ENCODE measurements around the gene MACROH2A2. TPM values are rescaled to one million over a fixed set of nuclear protein-coding genes. Genes with fewer than 3 reads are reported as not detected.

Gene MACROH2A2
- total RNA-seq, 1 donor from 2014 or later, result 3.4 TPM

- intact Hi-C loops (cut with micrococcal nuclease), result no loop called here
Observed at GRCh38 chr10:70125918-70126552, 73.4 kb downstream of the MACROH2A2 start.

GRCh38 chr10:70126700-70127395 is 74.2 kb downstream of the MACROH2A2 start:
- intact Hi-C loops (cut with micrococcal nuclease), result no loop called here

DNA sequence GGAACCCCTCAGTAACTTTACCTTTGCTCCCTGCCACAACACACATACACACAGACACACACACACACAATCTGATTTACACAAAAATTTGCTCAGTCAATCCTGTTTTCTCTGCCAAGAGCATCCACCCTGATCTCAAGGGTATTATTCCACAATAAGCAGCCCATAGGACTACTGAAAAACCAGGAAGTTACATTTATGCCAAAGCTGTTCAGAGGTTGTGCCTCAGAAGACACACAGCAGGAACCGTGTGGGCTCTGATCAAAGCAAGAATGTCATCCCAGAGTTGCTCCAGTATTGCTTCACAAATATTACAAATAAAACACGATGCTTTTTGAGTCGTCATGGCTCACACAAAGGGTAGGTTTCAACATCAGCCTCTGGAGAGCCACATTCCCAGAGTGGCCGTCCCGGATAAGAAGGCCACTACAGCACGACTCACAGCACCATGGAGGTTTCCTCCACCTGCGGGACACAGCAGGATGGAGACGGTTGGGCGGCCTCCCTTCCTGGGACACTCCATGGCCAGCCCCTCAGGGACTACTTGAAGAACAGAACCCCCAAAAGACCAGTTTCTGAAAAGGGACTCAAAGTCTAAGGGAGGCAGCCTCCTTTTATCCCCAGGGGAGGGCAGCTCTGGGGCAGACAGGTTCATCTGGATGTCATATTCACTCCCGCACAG is 78.4 kb downstream of the MACROH2A2 start:
- intact Hi-C loops (cut with micrococcal nuclease), result loop anchor here (5.0 kb wide), 1 partner anchor 39 kb away; no protein-coding TSS in a partner anchor

GRCh38 chr10:70131560-70131937 is 78.9 kb downstream of the MACROH2A2 start:
- intact Hi-C loops (cut with micrococcal nuclease), result loop anchor here (5.0 kb wide), 1 partner anchor 39 kb away; no protein-coding TSS in a partner anchor

DNA sequence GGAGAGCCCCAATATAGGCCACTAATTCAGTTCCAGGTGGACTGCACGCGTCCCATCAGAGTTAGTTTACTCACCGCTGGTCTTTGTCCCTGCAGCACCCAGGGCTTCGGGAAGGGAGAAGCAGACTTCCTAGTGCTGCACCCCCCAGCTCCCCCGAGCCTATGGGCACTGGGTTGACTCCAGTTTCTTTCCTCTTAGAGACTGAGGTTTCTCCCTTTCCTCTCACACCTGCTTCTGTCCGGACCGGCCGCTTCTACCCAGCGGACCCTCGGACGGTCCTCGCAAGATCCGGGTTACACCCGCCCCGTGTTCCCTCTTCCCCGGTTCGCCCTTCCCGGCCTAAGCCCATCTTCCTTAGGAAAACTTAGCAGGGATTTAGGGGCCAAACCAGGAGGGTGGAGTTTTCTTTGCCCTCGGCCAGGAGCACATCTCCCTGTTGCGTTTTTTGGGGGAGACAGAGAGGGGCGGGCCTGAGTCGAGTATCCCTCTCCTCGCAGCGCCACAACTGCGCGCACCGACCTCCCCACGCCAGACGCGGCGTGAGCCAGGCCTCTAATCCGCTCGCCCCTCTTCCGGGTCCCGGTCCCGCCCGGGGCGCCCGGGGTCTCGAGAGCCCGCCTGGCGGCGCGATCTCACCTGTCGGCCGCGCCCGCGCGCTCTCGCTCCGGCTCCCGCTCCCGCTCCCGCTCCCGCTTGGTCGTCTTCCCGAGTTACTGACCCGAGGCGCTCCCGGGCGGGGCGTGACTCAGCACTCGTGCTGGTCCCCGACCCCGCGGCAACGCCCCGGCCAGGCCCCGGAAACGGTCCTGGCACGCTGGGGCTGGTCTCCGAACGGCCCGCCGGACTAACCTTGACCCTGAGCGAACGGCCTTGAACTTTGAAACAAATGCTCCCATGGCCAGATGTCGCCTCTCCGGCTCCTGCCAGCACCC is 79.7 kb downstream of the MACROH2A2 start, which contains the start of gene AIFM2:
Gene AIFM2, minus strand, starts transcription at position 728 of the 932 bp plus-strand sequence. CDS start 8,741 bp downstream, outside the sequence.
- intact Hi-C loops (cut with micrococcal nuclease), result loop anchor here (1.0 to 5.0 kb wide), 2 partner anchors 14 to 40 kb away; partner anchors contain the start of gene TYSND1

DNA sequence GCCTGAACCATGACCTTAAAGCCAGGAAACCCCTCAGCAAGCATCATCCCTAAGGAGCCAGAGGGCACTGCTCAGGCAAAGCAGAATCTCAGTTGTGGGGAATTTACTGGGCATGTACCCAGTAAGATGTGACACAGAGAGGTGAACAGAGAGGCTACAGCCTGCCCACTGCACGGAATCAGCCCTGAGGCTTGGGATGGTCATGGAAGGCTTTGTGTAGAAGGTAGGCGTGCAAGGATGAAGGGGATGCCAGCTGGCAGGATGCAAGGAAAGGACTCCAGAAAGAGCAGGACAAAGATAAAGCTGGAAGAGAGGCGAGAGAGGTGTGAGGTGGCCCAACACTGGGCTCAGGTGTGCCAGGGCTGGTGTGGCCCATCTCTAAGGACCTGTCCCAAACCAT is 82.4 kb downstream of the MACROH2A2 start:
- intact Hi-C loops (cut with micrococcal nuclease), result no loop called here

GRCh38 chr10:70135684-70136083 is 83.0 kb downstream of the MACROH2A2 start:
- intact Hi-C loops (cut with micrococcal nuclease), result no loop called here

DNA sequence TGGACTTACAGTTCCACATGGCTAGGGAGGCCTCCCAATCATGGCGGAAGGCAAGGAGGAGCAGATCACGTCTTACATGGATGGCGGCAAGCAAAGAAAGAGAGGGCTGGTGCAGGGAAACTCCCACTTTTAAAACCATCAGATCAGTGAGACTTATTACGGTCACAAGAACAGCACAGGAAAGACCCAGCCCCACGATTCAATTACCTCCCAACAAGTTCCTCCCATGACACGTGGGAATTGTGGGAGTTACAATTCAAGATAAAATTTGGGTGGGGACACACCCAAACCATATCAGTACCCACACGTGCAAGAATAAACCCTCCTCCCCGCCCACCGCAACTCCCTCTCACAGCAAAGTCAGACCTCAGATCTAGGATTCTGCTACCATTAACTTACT is 84.5 kb downstream of the MACROH2A2 start:
- intact Hi-C loops (cut with micrococcal nuclease), result no loop called here

GRCh38 chr10:70137927-70138883 is 85.6 kb downstream of the MACROH2A2 start:
- intact Hi-C loops (cut with micrococcal nuclease), result no loop called here

DNA sequence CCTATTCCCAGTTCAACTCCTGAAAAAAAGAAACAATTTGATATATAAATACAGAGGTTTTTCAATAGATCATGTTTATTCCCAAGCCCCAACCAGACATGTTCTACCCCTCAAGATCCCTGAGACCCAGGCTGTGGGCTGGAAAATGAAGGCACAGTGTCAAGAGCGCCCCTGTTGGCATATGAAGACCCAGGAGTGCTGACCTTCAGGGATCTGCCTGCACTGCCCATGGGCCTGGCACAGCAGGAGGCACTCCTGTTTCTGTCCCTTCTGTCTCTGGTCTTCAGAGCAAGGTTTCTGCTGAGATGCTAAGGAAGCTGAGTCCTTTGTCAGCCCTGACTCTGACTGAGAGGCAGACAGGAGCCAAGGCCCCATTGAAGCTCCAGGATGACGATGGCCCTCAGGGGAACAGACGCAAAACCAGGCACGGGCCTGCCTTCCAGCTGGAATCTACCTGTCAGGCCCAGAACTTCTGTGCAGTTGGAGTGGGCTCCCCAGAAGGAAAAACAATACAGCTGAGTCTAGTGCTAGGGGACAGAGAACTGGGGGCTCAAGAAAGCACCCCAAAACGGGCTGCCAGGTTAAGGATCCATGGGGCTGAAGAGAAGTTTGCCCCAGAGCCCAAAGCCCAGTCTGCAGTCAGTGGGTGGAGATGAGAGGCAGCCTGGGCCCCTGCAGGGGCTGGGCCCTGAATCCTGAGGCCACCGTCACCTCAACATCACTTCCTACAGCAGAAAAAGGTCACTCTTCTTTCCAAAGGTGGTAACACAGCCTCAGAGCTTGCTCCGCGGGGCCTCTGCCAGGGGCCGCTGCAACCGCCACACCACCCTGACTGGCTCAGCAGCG is 86.7 kb downstream of the MACROH2A2 start:
- intact Hi-C loops (cut with micrococcal nuclease), result no loop called here

- intact Hi-C loops (cut with micrococcal nuclease), result no loop called here
Observed at GRCh38 chr10:70139997-70140250, 87.3 kb downstream of the MACROH2A2 start.

- intact Hi-C loops (cut with micrococcal nuclease), result no loop called here
Observed at GRCh38 chr10:70140297-70140696, 87.7 kb downstream of the MACROH2A2 start.

GRCh38 chr10:70142555-70142954 is 89.9 kb downstream of the MACROH2A2 start:
- intact Hi-C loops (cut with micrococcal nuclease), result no loop called here

- intact Hi-C loops (cut with micrococcal nuclease), result no loop called here
Observed at GRCh38 chr10:70144372-70145110, 91.9 kb downstream of the MACROH2A2 start.

DNA sequence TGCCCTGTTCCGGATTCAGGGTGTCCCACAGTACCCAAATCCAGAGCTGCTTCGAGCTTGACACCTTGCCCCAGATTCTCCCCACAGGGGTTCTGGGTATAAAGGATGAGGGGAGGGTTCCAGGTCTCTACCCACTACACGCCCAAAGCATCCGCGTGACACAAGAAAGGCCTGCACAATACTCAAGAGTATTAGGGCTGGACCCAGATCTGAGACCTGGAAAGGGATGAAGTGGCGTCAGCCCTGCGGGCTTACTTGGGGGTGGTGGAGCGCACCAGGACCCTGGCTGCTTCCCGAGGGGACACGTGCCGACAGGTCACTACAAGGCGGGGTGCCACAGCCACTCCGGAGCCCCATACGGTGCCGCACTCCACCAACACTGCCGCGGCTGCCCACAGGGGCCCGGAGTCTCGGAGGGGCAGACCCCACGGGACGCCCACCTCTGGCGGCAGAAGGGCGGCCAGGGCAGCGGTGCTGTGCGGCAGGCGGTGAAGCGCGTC is 92.6 kb downstream of the MACROH2A2 start:
- intact Hi-C loops (cut with micrococcal nuclease), result no loop called here

DNA sequence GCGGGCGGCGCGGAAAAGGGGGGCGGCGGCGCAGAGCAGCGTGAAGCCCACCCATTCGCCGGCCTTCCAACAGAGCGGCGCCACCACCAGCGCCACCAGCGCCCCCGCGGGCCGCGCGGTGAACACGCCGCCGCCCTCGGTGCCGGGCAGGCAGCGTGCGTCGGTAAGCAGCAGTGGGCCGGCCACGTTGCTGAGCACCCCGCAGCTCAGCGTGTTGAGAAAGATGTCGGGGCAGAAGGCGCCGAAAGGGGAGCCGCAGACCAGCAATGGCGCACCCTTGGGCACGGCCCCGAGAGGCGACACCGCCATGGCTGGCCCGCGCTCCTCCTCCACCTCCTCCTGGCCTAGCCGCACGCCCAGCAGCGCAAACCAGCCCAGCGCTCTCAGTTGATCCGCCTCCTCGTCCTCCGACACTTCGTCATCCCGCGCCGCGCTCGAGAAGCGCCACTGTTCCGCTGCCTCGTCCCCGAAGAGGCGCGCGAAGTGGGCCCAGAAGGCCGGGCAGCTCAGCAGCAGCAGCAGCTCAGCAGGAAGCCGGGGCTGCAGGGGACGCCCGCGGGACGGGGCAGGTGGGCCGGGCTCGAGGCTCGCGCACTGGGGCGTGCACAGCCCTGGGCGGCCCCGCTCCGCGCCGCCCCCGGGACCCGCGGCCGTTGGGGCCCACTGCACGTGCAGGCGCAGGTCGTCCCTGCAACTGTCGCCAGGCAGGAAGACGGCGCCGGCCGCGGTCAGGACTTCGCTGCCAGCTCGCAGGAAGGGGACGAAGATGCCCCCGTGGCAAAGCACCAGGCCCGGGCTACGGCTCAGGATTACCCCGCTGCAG is 93.2 kb downstream of the MACROH2A2 start:
- intact Hi-C loops (cut with micrococcal nuclease), result loop anchor here (1.0 to 2.0 kb wide), 10 partner anchors 14 to 1023 kb away; partner anchors contain the start of genes AIFM2, EIF4EBP2, LRRC20 and PPA1
